ENCODE measurements around the gene PNRC2. TPM values are rescaled to one million over a fixed set of nuclear protein-coding genes. Genes with fewer than 3 reads are reported as not detected.

Gene PNRC2, protein sequence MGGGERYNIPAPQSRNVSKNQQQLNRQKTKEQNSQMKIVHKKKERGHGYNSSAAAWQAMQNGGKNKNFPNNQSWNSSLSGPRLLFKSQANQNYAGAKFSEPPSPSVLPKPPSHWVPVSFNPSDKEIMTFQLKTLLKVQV
- total RNA-seq (84.4 and 91.7 TPM in 2 replicates), polyA plus RNA-seq (86.6 and 96.6 TPM in 2 replicates), polyA minus RNA-seq (ENCODE audit: low replicate concordance) (16.7 and 21.9 TPM in 2 replicates)
- 44.5 and 47.1 TPM in 2 replicates for polyA plus RNA-seq (2012)

DNA sequence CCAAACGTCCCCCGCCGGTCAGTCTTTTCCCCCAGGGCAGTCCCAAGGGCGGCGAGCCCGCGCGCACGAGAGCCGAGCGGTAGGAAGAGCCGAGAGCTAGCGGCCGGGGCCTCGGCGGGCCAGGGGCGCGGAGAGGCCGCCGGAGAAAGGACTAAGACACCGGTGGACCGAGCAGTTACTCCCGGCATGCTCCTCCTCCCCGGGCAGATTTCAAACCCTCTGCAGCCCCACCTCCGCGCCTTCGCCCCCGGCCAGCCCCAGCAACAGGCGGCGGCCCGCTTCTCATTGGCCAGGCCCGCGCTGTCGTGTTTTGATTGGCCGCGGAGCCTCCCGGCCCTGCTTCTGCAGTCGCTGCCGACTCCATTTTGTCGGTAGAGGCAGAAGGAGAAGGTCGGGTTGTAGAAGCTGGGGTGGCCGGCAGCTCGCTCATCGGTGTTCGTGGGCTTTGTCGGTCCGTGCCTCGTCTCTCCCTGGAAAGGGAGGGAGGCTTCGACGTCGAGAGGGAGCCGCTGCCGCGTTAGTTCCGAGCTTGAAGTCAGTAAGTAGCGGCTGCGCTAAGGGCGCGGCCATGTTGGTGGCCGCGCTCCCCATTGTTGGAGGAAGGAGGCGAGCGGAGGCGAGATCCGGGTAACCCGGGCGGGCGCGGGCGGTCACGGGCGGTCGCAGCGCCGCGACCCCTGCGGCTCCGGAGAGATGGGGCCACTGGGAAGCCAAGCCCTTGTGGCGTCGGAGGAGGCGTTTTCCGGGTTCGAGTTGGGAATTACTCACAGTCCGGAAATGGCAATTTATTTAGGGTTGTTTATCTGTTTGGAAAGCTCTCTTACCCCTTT is at the start of gene PNRC2:
Gene PNRC2 (plus strand): TSS at position 368 of the 830 bp plus-strand sequence. CDS start 1,630 bp downstream, outside the sequence.
- peaks cover 26% of the 10 kb centered on the region for H3K79me2 ChIP-seq (ENCODE audit: control insufficient read depth, insufficient read depth, low read length)
- H3K27me3 ChIP-seq (ENCODE audit: control insufficient read depth, insufficient read depth, low read length), result no peaks in the 10 kb centered on the region
- no peak for TF ChIP-seq EZH2 (IDR thresholded peaks at IDR 0.05; ENCODE audit: low read length, missing control alignments)
- TF ChIP-seq, protein P1, sequence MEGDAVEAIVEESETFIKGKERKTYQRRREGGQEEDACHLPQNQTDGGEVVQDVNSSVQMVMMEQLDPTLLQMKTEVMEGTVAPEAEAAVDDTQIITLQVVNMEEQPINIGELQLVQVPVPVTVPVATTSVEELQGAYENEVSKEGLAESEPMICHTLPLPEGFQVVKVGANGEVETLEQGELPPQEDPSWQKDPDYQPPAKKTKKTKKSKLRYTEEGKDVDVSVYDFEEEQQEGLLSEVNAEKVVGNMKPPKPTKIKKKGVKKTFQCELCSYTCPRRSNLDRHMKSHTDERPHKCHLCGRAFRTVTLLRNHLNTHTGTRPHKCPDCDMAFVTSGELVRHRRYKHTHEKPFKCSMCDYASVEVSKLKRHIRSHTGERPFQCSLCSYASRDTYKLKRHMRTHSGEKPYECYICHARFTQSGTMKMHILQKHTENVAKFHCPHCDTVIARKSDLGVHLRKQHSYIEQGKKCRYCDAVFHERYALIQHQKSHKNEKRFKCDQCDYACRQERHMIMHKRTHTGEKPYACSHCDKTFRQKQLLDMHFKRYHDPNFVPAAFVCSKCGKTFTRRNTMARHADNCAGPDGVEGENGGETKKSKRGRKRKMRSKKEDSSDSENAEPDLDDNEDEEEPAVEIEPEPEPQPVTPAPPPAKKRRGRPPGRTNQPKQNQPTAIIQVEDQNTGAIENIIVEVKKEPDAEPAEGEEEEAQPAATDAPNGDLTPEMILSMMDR (conservative IDR thresholded peaks at IDR 0.05 in 1 of 2, IDR thresholded peaks at IDR 0.05 in 1 of 2; ENCODE audit: low read depth in 1 of 2, low read length in 2 of 2), result no peak

DNA sequence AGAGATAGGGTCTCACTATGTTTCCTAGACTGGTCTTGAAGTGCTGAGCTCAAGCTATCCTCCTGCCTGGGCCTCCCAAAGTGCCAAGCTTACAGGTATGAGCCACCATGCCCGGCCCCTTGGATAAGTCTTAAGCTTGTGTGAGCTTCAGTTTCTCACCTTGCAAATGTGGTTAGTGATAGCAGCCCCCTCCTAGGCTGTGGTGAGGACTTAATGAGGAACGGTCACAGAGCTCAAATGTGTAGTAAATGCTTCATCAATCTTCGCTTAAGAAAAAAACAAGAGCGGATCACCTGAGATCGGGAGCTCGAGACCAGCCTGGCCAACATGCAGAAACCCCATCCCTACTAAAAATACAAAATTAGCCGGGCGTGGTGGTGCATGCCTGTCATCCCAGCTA is 49.5 kb upstream of the PNRC2 start:
- Histone ChIP-seq H3K27me3 (ENCODE audit: control insufficient read depth, insufficient read depth, low read length) (peaks cover 8% of the 10 kb centered on the region), H3K79me2 (ENCODE audit: control insufficient read depth, insufficient read depth, low read length) (no peaks in the 10 kb centered on the region), H3K9me3 (ENCODE audit: control insufficient read depth, insufficient read depth, low read depth, low read length) (no peaks in the 10 kb centered on the region), H3K36me3 (ENCODE audit: control insufficient read depth, insufficient read depth, low read length) (no peaks in the 10 kb centered on the region), H3K9ac (ENCODE audit: insufficient read depth, low read length) (no peak overlapping the region), H3K4me3 (replicated peaks in 1 of 4; ENCODE audit: control extremely low read depth in 1 of 4, insufficient read depth in 1 of 4, low read depth in 3 of 4, low read length in 4 of 4) (no peak overlapping the region), H3K4me2 (ENCODE audit: extremely low read depth, insufficient read depth, low read length) (no peak overlapping the region), H2AFZ (ENCODE audit: low read length) (no peak overlapping the region), H3K4me1 (ENCODE audit: control insufficient read depth, extremely low read depth, insufficient read depth, low read length) (no peaks in the 10 kb centered on the region), H3K27ac (ENCODE audit: insufficient read depth, low read length) (no peak overlapping the region), H4K20me1 (ENCODE audit: control insufficient read depth, extremely low read depth, insufficient read depth, low read length) (no peaks in the 10 kb centered on the region)
- no peak for TF ChIP-seq EZH2 (IDR thresholded peaks at IDR 0.05; ENCODE audit: low read length, missing control alignments)
- TF ChIP-seq, protein P1 (conservative IDR thresholded peaks at IDR 0.05 in 1 of 2, IDR thresholded peaks at IDR 0.05 in 1 of 2; ENCODE audit: low read depth in 1 of 2, low read length in 2 of 2), result no peak
- DNase-seq (ENCODE audit: low read depth in 2 of 2), result no peak

More for the DNA sequence above, at the start of gene PNRC2:
- peaks cover 5% of the 10 kb centered on the region for H3K4me1 ChIP-seq (ENCODE audit: control insufficient read depth, extremely low read depth, insufficient read depth, low read length)
- peak; percentile 95 for DNase-seq (ENCODE audit: low read depth in 2 of 2)
- H3K9ac ChIP-seq (ENCODE audit: insufficient read depth, low read length), result peak within 1 kb of the TSS; percentile 97
- peak within 1 kb of the TSS; percentile 69 to 100 (median 82) for H3K4me3 ChIP-seq (replicated peaks in 1 of 4; ENCODE audit: control extremely low read depth in 1 of 4, insufficient read depth in 1 of 4, low read depth in 3 of 4, low read length in 4 of 4)
- H2AFZ ChIP-seq (ENCODE audit: low read length), result peak within 1 kb of the TSS; percentile 65
- H3K36me3 ChIP-seq (ENCODE audit: control insufficient read depth, insufficient read depth, low read length), result no peaks in the 10 kb centered on the region
- no peaks in the 10 kb centered on the region for H3K9me3 ChIP-seq (ENCODE audit: control insufficient read depth, insufficient read depth, low read depth, low read length)
- peak within 1 kb of the TSS; percentile 93 for H3K4me2 ChIP-seq (ENCODE audit: extremely low read depth, insufficient read depth, low read length)
- H4K20me1 ChIP-seq (ENCODE audit: control insufficient read depth, extremely low read depth, insufficient read depth, low read length), result peaks cover 2% of the 10 kb centered on the region
- peak within 1 kb of the TSS; percentile 96 for H3K27ac ChIP-seq (ENCODE audit: insufficient read depth, low read length)

DNA sequence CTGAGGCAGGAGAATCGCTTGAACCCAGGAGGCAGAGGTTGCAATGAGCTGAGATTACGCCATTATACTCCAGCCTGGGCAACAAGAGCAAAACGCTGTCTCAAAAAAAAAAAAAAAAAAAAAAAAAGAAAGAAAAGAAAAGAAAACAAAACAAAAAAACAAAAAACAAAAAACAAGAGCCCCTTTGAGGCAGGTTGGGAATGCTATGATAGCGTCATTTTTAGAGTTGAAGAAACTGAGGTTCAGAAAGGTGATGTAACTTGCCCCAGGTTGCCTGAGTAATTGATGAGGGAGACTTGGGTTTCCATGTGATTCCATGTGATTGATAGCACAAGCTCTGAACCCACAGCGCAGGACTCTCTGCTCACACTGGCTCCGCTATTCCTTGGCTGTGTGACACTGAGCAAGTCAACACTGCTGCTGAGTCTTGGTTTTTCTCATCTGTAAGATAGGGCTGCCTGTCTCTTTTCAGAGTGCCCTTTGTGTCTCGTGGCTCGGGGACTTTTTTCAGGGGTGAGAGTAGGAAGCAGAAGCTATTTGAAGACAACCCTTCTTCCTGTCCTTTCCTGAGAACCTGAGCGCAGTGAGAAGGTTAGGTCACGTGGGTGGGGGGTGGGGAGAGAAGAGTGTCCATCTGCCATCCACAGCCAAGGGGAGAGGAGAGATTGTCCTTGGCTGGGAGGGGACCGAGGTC is 48.9 kb upstream of the PNRC2 start:
- no peak overlapping the region for H3K27ac ChIP-seq (ENCODE audit: insufficient read depth, low read length)
- no peaks in the 10 kb centered on the region for H3K36me3 ChIP-seq (ENCODE audit: control insufficient read depth, insufficient read depth, low read length)
- no peaks in the 10 kb centered on the region for H3K79me2 ChIP-seq (ENCODE audit: control insufficient read depth, insufficient read depth, low read length)
- H3K4me1 ChIP-seq (ENCODE audit: control insufficient read depth, extremely low read depth, insufficient read depth, low read length), result no peaks in the 10 kb centered on the region
- H2AFZ ChIP-seq (ENCODE audit: low read length), result no peak overlapping the region
- peaks cover 6% of the 10 kb centered on the region for H3K27me3 ChIP-seq (ENCODE audit: control insufficient read depth, insufficient read depth, low read length)
- H4K20me1 ChIP-seq (ENCODE audit: control insufficient read depth, extremely low read depth, insufficient read depth, low read length), result no peaks in the 10 kb centered on the region
- H3K9ac ChIP-seq (ENCODE audit: insufficient read depth, low read length), result no peak overlapping the region
- H3K9me3 ChIP-seq (ENCODE audit: control insufficient read depth, insufficient read depth, low read depth, low read length), result no peaks in the 10 kb centered on the region
- H3K4me2 ChIP-seq (ENCODE audit: extremely low read depth, insufficient read depth, low read length), result no peak overlapping the region
- TF ChIP-seq EZH2 (IDR thresholded peaks at IDR 0.05; ENCODE audit: low read length, missing control alignments), result no peak
- TF ChIP-seq, protein P1 (conservative IDR thresholded peaks at IDR 0.05 in 1 of 2, IDR thresholded peaks at IDR 0.05 in 1 of 2; ENCODE audit: low read depth in 1 of 2, low read length in 2 of 2), result no peak
- no peak for DNase-seq (ENCODE audit: low read depth in 2 of 2)
- H3K4me3 ChIP-seq (replicated peaks in 1 of 4; ENCODE audit: control extremely low read depth in 1 of 4, insufficient read depth in 1 of 4, low read depth in 3 of 4, low read length in 4 of 4), result no peak overlapping the region

Measured in fibroblast of lung (primary cell).